BJ (cell line): ENCODE measurements around the gene GFY. TPM values are rescaled to one million over a fixed set of nuclear protein-coding genes. Genes with fewer than 3 reads are reported as not detected.

Experiments used
- CTCF ChIA-PET: fragments of 350-600 bp; formaldehyde crosslinking; extraction: SDS; loops from one replicate; lab custom pipeline; 2021; ENCODE audit warnings: antibody characterized with exemption, inconsistent platforms; lab: Yijun Ruan, JAX
- POLR2A ChIA-PET: fragments of 300-600 bp; sonication (Branson Sonifier 250); formaldehyde crosslinking; extraction: SDS; loops from one replicate; lab custom pipeline; 2021; ENCODE audit warnings: antibody characterized with exemption; lab: Charles Lee
- DNase-seq: peaks from one replicate; pipeline ENCODE4 v3.0.0-alpha.2; 2011; ENCODE audit warnings: low read depth
- H3K27me3 ChIP-seq: 2 replicates; pipeline ENCODE4 v1.6.0; 2011; ENCODE audit warnings: low read length; ENCODE audit not compliant: control insufficient read depth, insufficient read depth
- H3K36me3 ChIP-seq: 2 replicates; pipeline ENCODE4 v1.5.1; 2011; ENCODE audit warnings: low read length; ENCODE audit not compliant: control insufficient read depth, insufficient read depth
- H3K4me3 ChIP-seq: 2 replicates; pipeline ENCODE4 v1.5.1; 2011; ENCODE audit warnings: low read depth, mild to moderate bottlenecking, control low read depth, low read length
- CTCF ChIP-seq: IDR thresholded peaks from 2 replicates; pipeline ENCODE4 v1.5.1; 2011; ENCODE audit warnings: low read depth, mild to moderate bottlenecking, control low read depth, inconsistent platforms, low read length, moderate library complexity; ENCODE audit not compliant: insufficient read depth
- polyA plus RNA-seq: library from polyadenylated mRNA; depleted of rRNA; stranded (reverse); fragments of >200 nt; gene quantifications from 2 replicates; pipeline ENCODE4 v1.2.3, GENCODE V29; 2011

GFY gene
- polyA plus RNA-seq, 1 experiment = not detected

DNA sequence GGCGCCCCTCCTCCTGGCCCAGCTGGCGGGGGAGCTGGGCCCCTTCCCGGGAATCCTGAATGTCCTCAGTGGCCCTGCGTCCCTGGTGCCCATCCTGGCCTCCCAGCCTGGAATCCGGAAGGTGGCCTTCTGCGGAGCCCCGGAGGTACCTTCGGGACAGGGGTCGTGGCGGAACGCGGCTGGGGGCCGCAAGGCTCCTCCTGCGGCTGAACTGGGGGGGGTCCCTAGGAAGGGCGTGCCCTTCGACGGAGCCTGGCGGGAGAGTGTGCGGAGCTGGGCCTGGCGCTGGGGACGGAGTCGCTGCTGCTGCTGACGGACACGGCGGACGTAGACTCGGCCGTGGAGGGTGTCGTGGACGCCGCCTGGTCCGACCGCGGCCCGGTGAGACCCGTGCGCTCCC, 36.5 kb downstream of the GFY start:
- peaks cover 8% of the 10 kb centered on the region for H3K36me3 ChIP-seq
- CTCF ChIA-PET = no interaction called here
- H3K4me3 ChIP-seq = no peak overlapping the region
- no peaks in the 10 kb centered on the region for H3K27me3 ChIP-seq
- DNase-seq = no peak
- TF ChIP-seq CTCF = no peak
- POLR2A ChIA-PET = no interaction called here

DNA sequence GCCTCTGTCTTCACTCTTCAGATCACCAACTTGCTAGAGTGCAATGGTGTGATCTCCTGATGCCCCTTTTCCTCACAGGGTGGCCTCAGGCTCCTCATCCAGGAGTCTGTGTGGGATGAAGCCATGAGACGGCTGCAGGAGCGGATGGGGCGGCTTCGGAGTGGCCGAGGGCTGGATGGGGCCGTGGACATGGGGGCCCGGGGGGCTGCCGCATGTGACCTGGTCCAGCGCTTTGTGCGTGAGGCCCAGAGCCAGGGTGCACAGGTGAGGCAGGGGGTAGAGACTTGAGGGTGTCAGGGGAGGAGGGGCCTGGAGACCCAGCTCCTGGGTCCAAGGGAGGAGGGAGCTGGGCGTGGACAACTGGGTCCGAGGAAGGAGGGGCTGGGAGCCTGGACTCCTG, 37.3 kb downstream of the GFY start:
- DNase-seq = no peak
- no peak for TF ChIP-seq CTCF
- H3K27me3 ChIP-seq = no peaks in the 10 kb centered on the region
- ChIA-PET POLR2A (no interaction called here), CTCF (no interaction called here)
- H3K36me3 ChIP-seq = peaks cover 8% of the 10 kb centered on the region
- no peak overlapping the region for H3K4me3 ChIP-seq

- ChIA-PET CTCF (interaction anchor here (0.6 to 1.6 kb wide), 3 partner anchors 7 to 12 kb away, joined by 3 to 6 read pairs (median 4); partner anchors contain the start of gene FLT3LG), POLR2A (no interaction called here)
- Histone ChIP-seq H3K4me3 (no peak overlapping the region), H3K27me3 (no peaks in the 10 kb centered on the region), H3K36me3 (peaks cover 7% of the 10 kb centered on the region)
- no peak for TF ChIP-seq CTCF
- no peak for DNase-seq
Measured at GRCh38 chr19:49463960-49464740, 39.0 kb downstream of the GFY start.

DNA sequence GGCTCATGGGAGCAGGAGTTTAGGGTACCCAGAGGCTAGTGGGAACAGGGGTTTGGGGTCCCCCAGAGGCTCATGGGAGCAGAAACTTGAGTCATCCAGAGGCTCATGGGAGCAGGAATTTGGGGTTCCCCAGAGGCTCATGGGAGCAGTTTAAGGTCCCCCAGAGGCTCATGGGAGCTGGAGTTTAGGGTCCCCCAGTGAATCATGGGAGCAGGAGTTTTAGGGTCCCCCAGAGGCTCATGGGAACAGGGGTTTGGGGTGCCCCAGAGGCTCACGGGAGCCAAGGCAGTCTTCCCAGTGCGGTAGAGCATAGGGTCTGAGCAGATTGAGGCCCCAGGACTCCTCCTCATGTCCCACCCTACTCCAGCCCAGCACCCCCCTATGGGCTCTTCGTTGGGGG, 40.2 kb downstream of the GFY start:
- no peak for DNase-seq
- no peak for TF ChIP-seq CTCF
- ChIA-PET CTCF (interaction anchor here (0.6 to 1.6 kb wide), 3 partner anchors 8 to 24 kb away, joined by 3 to 6 read pairs (median 3); partner anchors contain the start of gene FLT3LG), POLR2A (no interaction called here)
- H3K27me3 ChIP-seq = no peaks in the 10 kb centered on the region
- H3K4me3 ChIP-seq = no peak overlapping the region
- H3K36me3 ChIP-seq = peaks cover 5% of the 10 kb centered on the region

GRCh38 chr19:49468199-49468598, 43.0 kb downstream of the GFY start:
- no peak for DNase-seq
- ChIA-PET POLR2A (no interaction called here), CTCF (no interaction called here)
- Histone ChIP-seq H3K4me3 (no peak overlapping the region), H3K36me3 (peaks cover 5% of the 10 kb centered on the region), H3K27me3 (no peaks in the 10 kb centered on the region)
- no peak for TF ChIP-seq CTCF
